Thyroid gland (tissue), 4 donors: ENCODE data around the gene COL6A3.

Experiments
- CTCF ChIP-seq, 6 experiments: fragments of 200-600 bp in 3 of 6; fragments of 450-650 bp in 3 of 6; sonication (generic) in 3 of 6; IDR thresholded peaks; one replicate each; pipeline ENCODE4 v1.5.1; 2016 to 2019; ENCODE audit warnings: antibody characterized with exemption in 6 of 6, mild to moderate bottlenecking in 2 of 6, inconsistent platforms in 1 of 6, moderate library complexity in 1 of 6
- POLR2A ChIP-seq, 2 donors: fragments of 450-650 bp; IDR thresholded peaks; one replicate each; pipeline ENCODE4 v1.6.1; 2017; ENCODE audit warnings: antibody characterized with exemption in 2 of 2, mild to moderate bottlenecking in 2 of 2, moderate library complexity in 1 of 2

- TF ChIP-seq POLR2A (IDR thresholded peaks at IDR 0.05) (no peak), CTCF (IDR thresholded peaks at IDR 0.05) (no peak)
Observed at GRCh38 chr2:237337586-237337985, 76.4 kb downstream of the COL6A3 start.
